ENCODE results near the gene GZF1.
A peak's percentile ranks its signal among the peaks of the same experiment; 100 is the strongest.

The GZF1 gene

DNA sequence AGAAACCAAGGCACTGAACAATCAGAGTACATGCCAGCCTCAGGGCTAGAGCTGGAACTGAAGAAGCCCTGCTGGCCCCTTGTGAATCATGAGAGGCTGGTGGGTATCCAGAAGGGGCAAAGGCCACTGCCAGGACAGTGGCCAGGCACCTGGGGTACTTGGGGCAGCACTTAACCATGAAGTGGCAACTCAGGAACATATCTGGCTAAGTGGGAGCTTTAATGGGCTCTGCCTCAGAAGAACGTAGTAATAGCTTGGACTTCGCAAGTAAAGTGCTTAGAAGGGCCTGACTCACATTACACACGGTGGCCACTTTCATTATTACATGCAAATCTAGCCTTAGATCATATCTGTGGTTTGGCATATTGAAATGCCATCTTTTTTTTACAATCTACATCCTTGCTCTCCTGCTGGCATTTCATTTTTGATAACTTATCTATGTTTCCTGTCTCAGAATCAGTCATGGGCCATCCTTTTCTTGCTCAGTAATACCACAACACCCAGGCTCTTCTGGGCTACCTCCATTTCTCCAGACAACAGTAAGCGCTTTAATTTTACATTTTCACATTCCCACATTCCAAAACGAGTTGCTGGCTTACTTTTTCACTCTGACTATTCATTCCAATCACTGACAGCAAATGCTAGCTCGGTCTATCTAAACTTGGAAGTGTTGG lies 37.7 kb downstream of the GZF1 start:
- Mint-ChIP-seq H3K4me1 (peaks cover 46% of the 10 kb centered on the region), H3K27ac (peak overlapping the region; percentile 80), H3K9me3 (no peaks in the 10 kb centered on the region), H3K27me3 (no peaks in the 10 kb centered on the region), H3K4me3 (peak overlapping the region; percentile 31), H3K36me3 (ENCODE audit: low read depth) (peaks cover 27% of the 10 kb centered on the region)
- ATAC-seq = peak; percentile 92
- no peak for DNase-seq

GRCh38 chr20:23401051-23401450 lies 39.1 kb downstream of the GZF1 start:
- Mint-ChIP-seq H3K27me3 (no peaks in the 10 kb centered on the region), H3K4me3 (no peak overlapping the region), H3K9me3 (no peaks in the 10 kb centered on the region), H3K4me1 (peaks cover 50% of the 10 kb centered on the region), H3K36me3 (ENCODE audit: low read depth) (peaks cover 21% of the 10 kb centered on the region), H3K27ac (peak overlapping the region; percentile 6)
- ATAC-seq (no peak), DNase-seq (no peak)

DNA sequence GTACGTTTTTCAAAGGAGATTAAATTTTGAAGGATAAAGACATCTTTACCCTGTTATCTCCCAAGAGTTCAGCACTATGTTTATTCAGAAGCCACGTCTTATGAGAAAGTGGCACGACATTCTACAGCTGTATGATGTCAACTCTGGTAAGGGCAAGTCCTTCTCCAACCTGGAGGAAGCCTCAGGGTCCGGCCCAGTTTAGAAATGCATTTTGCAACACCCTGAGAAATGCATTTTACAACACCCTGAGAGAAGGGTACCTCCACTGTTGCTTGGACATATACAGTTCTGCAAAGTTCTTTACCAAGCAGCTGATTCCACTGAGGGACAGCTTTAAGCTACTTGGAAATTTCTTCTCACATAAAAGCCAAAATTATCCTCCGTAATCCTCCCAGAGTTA lies 41.8 kb downstream of the GZF1 start:
- Mint-ChIP-seq H3K9me3 (no peaks in the 10 kb centered on the region), H3K4me3 (no peak overlapping the region), H3K27me3 (no peaks in the 10 kb centered on the region), H3K27ac (no peak overlapping the region), H3K4me1 (peaks cover 62% of the 10 kb centered on the region), H3K36me3 (ENCODE audit: low read depth) (peaks cover 21% of the 10 kb centered on the region)
- no peak for DNase-seq
- no peak for ATAC-seq

GRCh38 chr20:23404196-23404595 lies 42.2 kb downstream of the GZF1 start:
- no peak for ATAC-seq
- no peak overlapping the region for H3K4me3 Mint-ChIP-seq
- no peaks in the 10 kb centered on the region for H3K9me3 Mint-ChIP-seq
- no peak overlapping the region for H3K27ac Mint-ChIP-seq
- no peaks in the 10 kb centered on the region for H3K27me3 Mint-ChIP-seq
- no peak for DNase-seq
- peaks cover 18% of the 10 kb centered on the region for H3K36me3 Mint-ChIP-seq (ENCODE audit: low read depth)
- H3K4me1 Mint-ChIP-seq = peaks cover 62% of the 10 kb centered on the region

- Mint-ChIP-seq H3K4me1 (peaks cover 46% of the 10 kb centered on the region), H3K36me3 (ENCODE audit: low read depth) (peaks cover 12% of the 10 kb centered on the region), H3K9me3 (no peaks in the 10 kb centered on the region)
Measured at GRCh38 chr20:23406880-23407279, 44.9 kb downstream of the GZF1 start.

DNA sequence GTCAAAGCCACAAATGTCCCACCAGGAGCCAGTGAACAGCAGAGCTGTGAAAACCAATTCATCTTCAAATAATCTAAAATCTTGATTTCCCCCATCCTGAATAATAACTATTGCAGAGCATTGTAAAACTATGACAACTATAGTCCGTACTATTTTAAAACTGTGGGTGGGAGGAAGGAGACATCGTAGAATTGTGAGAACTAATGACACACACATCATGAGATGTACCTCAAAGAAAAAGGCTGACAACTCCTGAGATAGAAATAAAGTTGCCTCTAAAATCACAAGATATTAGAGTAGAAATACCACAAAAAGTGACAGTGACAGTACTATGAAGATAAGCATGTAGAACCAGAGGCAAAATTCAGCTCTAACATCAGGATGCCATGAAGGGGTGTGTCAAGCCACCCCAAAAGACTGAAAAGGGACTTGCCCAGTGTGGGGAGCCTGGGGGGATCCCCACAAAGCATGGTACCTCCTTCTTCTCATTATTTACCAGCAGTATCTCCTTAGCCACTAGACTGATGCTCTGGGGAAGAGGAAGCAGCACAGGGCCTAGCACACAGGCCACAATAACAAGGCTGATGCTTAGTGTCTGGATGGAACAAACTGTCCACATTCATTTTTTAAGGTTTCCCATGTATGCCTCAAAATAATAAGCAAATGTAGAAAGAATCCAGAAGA lies 45.9 kb downstream of the GZF1 start:
- H3K4me1 Mint-ChIP-seq = peaks cover 41% of the 10 kb centered on the region

More at GRCh38 chr20:23406880-23407279, 44.9 kb downstream of the GZF1 start:
- Mint-ChIP-seq H3K27me3 (no peaks in the 10 kb centered on the region), H3K4me3 (no peak overlapping the region), H3K27ac (no peak overlapping the region)
- ATAC-seq (no peak), DNase-seq (no peak)

GRCh38 chr20:23408957-23409356 lies 47.0 kb downstream of the GZF1 start:
- ATAC-seq (no peak), DNase-seq (no peak)
- Mint-ChIP-seq H3K27ac (no peak overlapping the region), H3K9me3 (no peaks in the 10 kb centered on the region), H3K4me1 (peaks cover 49% of the 10 kb centered on the region), H3K27me3 (no peaks in the 10 kb centered on the region), H3K36me3 (ENCODE audit: low read depth) (peaks cover 4% of the 10 kb centered on the region), H3K4me3 (no peak overlapping the region)

More for the DNA sequence above, 45.9 kb downstream of the GZF1 start:
- peak overlapping the region; percentile 66 for H3K27ac Mint-ChIP-seq
- H3K4me3 Mint-ChIP-seq = peak overlapping the region; percentile 35
- peak; percentile 91 for ATAC-seq
- no peaks in the 10 kb centered on the region for H3K27me3 Mint-ChIP-seq
- peaks cover 5% of the 10 kb centered on the region for H3K36me3 Mint-ChIP-seq (ENCODE audit: low read depth)
- no peaks in the 10 kb centered on the region for H3K9me3 Mint-ChIP-seq
- peak; percentile 11 for DNase-seq

DNA sequence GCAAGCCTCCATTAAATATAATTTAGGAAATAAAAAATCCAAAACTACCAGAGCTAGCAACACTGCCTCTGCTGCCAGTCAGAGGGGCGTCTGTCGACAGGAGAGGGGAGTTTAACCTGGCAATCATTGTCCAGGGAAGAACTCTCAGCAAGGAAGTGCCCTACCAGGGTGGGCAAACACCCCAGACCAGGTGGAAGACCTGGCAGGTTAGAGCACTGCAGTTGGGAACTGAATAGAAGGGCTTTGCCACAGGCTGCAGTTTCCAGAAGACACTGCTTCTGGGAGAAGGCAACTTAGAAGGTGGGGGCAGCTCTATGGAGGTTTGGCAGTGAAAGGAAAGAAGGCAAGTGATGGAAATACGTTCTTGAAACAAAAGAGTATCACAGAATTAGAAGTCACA lies 47.8 kb downstream of the GZF1 start:
- Mint-ChIP-seq H3K4me3 (no peak overlapping the region), H3K36me3 (ENCODE audit: low read depth) (peaks cover 4% of the 10 kb centered on the region), H3K27ac (no peak overlapping the region), H3K27me3 (no peaks in the 10 kb centered on the region), H3K9me3 (no peaks in the 10 kb centered on the region), H3K4me1 (peaks cover 50% of the 10 kb centered on the region)
- no peak for ATAC-seq
- no peak for DNase-seq

GRCh38 chr20:23410916-23411695 lies 49.1 kb downstream of the GZF1 start:
- no peaks in the 10 kb centered on the region for H3K9me3 Mint-ChIP-seq
- peaks cover 6% of the 10 kb centered on the region for H3K36me3 Mint-ChIP-seq (ENCODE audit: low read depth)
- no peak for DNase-seq
- no peak for ATAC-seq
- no peaks in the 10 kb centered on the region for H3K27me3 Mint-ChIP-seq
- H3K4me1 Mint-ChIP-seq = peaks cover 55% of the 10 kb centered on the region
- no peak overlapping the region for H3K4me3 Mint-ChIP-seq
- no peak overlapping the region for H3K27ac Mint-ChIP-seq

GRCh38 chr20:23412026-23412425 lies 50.0 kb downstream of the GZF1 start:
- no peak for DNase-seq
- H3K27ac Mint-ChIP-seq = no peak overlapping the region
- peaks cover 6% of the 10 kb centered on the region for H3K36me3 Mint-ChIP-seq (ENCODE audit: low read depth)
- peaks cover 54% of the 10 kb centered on the region for H3K4me1 Mint-ChIP-seq
- no peak overlapping the region for H3K4me3 Mint-ChIP-seq
- no peak for ATAC-seq
- H3K9me3 Mint-ChIP-seq = no peaks in the 10 kb centered on the region
- H3K27me3 Mint-ChIP-seq = no peaks in the 10 kb centered on the region

- no peaks in the 10 kb centered on the region for H3K9me3 Mint-ChIP-seq
- no peak overlapping the region for H3K27ac Mint-ChIP-seq
- peaks cover 50% of the 10 kb centered on the region for H3K4me1 Mint-ChIP-seq
- no peak overlapping the region for H3K4me3 Mint-ChIP-seq
- ATAC-seq (no peak), DNase-seq (no peak)
- peaks cover 3% of the 10 kb centered on the region for H3K36me3 Mint-ChIP-seq (ENCODE audit: low read depth)
- H3K27me3 Mint-ChIP-seq = no peaks in the 10 kb centered on the region
Measured at GRCh38 chr20:23413862-23414422, 52.0 kb downstream of the GZF1 start.

- no peaks in the 10 kb centered on the region for H3K9me3 Mint-ChIP-seq
- no peak overlapping the region for H3K4me3 Mint-ChIP-seq
- H3K27ac Mint-ChIP-seq = no peak overlapping the region
- H3K27me3 Mint-ChIP-seq = no peaks in the 10 kb centered on the region
- DNase-seq = no peak
- ATAC-seq = no peak
- peaks cover 55% of the 10 kb centered on the region for H3K4me1 Mint-ChIP-seq
- peaks cover 3% of the 10 kb centered on the region for H3K36me3 Mint-ChIP-seq (ENCODE audit: low read depth)
Measured at GRCh38 chr20:23414526-23415188, 52.7 kb downstream of the GZF1 start.

- H3K9me3 Mint-ChIP-seq = no peaks in the 10 kb centered on the region
- no peaks in the 10 kb centered on the region for H3K27me3 Mint-ChIP-seq
- no peak overlapping the region for H3K27ac Mint-ChIP-seq
- H3K36me3 Mint-ChIP-seq (ENCODE audit: low read depth) = peaks cover 3% of the 10 kb centered on the region
- H3K4me1 Mint-ChIP-seq = peaks cover 60% of the 10 kb centered on the region
- no peak overlapping the region for H3K4me3 Mint-ChIP-seq
- no peak for ATAC-seq
- no peak for DNase-seq
Measured at GRCh38 chr20:23415555-23415954, 53.6 kb downstream of the GZF1 start.

GRCh38 chr20:23415959-23416583 lies 54.1 kb downstream of the GZF1 start:
- H3K36me3 Mint-ChIP-seq (ENCODE audit: low read depth) = peaks cover 3% of the 10 kb centered on the region
- DNase-seq = no peak
- no peak overlapping the region for H3K27ac Mint-ChIP-seq
- no peaks in the 10 kb centered on the region for H3K9me3 Mint-ChIP-seq
- peak; percentile 55 for ATAC-seq
- H3K4me3 Mint-ChIP-seq = no peak overlapping the region
- H3K27me3 Mint-ChIP-seq = no peaks in the 10 kb centered on the region
- H3K4me1 Mint-ChIP-seq = peaks cover 60% of the 10 kb centered on the region

Data from activated naive CD8-positive, alpha-beta T cell treated with anti-CD3 and anti-CD28 coated beads, Interleukin-2, amount 50 U/mL, for 24 hours (primary cell).